Right kidney (tissue), 1 donor: ENCODE measurements around the gene MAPK10.
"Not testable (repeated sequence)": the region's sequence is repeated elsewhere in the genome, so short reads cannot be mapped to it uniquely, and the experiment has no call there.

ENCODE experiments used
- DNase-seq: peaks from one replicate; pipeline ENCODE4 v3.0.0-alpha.2; 2016

MAPK10 gene

DNA sequence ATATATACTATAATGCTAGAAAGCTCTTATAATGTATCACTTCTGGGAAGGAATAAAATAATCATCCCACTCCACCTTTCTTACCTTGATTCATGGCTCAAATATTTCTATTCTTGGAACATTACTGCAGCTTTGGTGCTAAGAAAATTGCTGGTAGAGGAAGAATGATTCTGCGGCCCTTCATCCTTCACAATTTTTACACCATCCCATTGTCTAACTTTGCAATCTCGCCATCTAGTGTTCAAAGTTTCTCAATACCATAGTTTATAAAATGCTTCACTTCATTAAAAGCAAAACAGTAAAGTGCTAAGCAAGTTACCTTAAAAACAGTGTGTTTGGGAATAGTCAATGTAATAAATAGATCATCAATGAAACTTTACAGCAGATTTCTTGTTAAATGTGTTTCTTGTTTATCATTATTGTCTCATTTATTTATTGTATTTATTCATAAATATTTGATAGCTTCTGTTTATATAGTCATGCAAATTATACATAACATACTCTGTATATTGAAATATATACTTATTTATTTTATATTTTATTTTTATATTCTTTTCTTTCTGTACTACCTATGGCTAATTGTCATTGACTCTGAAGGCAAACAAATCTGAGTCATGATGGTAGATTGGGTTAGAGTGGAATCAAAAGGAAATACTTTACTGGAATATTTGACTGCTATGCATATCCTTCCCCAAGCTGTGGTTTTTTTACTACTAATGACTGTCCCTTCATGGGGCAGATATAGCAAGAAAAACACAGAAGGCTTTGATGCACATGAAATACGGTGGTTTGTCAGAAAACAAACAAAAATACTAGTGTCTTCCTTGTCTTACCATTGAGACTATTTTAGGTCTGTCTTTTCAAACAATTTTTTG is 390.7 kb downstream of the MAPK10 start:
- DNase-seq: no peak

DNA sequence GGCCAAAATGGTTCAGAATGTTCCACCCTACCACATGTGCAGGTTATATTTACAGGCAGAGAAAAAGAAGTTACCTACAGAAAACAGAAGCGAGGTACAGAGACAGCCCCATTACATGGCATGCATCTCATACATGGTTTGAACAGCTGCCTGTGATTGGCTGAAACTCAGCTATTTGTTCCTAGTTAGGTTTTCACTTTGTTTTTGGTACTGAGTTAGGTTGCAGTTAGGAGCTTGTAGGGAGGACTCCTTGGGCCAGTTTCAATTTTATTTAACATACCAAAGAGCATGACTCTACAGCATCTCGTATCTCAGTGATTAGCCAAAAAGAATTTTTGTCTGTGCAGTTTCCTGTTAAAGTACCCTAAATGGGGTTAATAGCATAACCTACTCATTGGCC is 392.0 kb downstream of the MAPK10 start:
- no peak for DNase-seq

DNA sequence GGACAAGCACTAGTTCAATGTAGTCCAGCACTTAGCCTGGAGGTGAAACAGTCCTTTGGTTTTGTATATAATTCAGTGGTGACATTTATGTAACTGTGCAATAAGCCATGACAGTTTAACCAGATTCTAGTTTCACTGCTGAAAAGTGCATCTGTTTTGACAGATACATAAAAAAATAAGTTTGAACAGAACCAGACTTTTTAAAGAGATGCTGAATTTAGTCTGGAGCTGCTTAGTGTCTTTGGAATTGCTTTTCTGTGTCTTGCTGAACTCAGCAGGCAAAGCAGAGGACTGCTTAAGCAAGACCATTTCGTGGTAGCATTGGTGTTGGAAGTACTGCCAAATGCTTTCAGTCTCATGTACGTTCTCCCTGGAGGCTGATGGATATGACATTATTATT is 393.5 kb downstream of the MAPK10 start:
- no peak for DNase-seq

DNA sequence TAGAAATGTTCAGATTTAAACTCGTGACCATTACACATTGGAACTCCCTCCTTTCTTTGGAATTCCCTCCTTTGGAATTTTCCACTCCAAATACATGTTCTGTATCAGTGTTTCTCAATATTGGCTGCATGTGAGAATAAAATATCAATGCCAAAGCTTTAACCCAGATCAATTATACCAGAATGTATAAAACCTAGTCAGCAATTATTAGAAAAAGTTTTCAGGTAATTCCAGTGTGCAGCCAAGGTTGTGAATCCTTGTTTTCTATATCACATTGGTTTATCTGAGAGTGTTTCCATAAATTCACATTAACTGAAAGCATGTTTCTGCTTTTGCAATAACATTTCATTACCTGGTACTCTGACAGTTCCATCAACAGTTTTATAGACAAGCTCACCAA is 394.3 kb downstream of the MAPK10 start:
- no peak for DNase-seq

DNA sequence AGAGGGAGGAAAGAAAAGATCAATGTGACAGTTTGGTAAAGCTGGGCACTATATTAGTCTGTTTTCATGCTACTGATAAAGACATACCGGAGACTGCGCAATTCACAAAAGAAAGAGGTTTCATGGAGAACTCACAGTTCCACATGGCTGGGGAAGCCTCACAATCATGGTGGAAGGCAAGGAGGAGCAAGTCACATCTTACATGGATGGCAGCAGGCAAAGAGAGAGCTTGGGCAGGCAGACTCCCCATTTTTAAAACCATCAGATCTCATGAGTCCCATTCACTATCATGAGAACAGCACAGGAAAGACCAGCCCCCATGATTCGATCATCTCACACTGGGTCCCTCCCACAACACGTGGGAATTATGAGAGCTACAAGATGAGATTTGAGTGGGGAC is 394.8 kb downstream of the MAPK10 start:
- DNase-seq: not testable (repeated sequence)

DNA sequence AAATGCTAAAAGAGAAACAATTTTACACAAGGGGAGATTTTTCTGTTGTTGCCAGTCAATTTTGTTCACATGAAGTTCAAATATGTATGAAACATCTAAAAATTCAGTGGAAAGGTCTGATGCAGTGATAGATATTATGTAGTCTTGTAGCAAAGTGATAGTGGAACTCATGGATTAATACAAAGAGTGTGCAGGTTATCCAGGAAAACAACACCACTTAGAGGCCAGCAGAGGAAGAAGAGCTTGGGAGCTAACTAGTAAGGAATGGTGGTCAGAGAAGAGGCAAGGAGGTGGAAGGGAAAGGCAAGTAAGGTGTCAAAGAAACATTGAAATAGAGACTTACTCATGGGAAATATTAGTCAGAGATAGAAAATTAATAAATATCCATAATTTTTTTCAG is 395.6 kb downstream of the MAPK10 start:
- DNase-seq: no peak

DNA sequence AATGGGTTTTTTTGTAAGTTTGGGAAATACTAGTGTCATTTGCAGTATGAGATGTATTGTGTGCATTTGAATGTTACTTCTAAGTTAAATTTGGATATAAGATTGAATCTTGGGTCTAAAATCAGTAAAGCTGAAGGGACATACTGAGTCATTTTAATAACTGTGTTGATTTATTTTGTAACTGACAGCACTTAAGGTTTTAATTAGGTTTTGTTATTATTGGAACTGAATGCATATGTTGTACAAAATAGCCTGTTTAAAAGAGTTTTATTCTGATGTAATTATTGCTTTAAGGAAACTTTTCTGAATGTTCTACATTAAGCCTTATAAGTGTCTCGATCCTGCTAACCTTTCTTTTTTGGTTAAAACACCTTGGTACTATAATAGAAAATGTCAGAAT is 396.6 kb downstream of the MAPK10 start:
- no peak for DNase-seq

DNA sequence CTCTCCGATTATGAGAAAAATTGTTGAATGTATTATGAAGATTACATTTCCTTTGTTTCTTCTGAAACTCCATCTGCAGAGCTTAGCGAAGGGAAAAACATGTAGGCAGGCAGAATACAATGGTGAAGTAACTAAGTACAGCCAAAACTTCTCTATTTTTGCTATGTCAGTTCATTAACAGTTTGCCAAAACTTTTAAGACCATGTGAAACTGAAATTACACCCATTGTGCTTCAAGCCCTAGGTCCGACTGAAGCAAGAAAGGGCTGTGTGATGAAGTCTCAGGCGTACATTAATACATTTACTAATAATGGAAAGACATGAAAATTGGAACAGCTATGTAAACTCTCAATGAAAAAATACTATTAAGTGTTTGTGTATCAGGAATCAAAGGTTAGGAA is 398.0 kb downstream of the MAPK10 start:
- DNase-seq: no peak

DNA sequence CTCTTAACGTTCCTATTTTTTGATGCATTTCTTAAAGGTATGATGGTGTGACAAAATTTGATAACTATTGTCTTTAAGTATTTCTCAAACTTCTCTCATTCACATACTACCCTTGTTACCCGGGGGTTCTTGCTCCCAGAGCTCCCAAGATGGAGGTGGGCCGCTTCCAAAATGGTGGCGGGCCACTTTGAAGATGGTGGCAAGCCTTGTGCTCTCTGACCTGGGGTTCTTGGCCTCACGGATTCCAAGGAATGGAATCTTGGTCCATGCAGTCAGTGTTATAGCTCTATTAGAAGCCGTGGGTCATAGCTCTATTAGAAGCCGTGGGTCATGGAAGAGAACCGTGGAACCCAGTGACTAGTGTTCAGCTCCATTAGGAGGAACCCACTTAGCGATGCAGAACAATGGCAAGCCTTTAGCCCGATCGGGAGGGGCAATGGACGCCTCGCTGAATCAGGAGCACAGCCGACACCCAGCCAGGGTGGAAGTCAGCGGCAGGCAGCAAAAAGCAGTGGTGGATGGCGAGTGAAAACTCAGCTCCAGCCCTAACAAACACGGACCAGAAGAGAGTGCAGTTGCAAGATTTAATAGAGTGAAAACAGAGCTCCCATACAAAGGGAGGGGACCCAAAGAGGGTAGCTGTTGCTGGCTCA is 403.4 kb downstream of the MAPK10 start:
- no peak for DNase-seq

DNA sequence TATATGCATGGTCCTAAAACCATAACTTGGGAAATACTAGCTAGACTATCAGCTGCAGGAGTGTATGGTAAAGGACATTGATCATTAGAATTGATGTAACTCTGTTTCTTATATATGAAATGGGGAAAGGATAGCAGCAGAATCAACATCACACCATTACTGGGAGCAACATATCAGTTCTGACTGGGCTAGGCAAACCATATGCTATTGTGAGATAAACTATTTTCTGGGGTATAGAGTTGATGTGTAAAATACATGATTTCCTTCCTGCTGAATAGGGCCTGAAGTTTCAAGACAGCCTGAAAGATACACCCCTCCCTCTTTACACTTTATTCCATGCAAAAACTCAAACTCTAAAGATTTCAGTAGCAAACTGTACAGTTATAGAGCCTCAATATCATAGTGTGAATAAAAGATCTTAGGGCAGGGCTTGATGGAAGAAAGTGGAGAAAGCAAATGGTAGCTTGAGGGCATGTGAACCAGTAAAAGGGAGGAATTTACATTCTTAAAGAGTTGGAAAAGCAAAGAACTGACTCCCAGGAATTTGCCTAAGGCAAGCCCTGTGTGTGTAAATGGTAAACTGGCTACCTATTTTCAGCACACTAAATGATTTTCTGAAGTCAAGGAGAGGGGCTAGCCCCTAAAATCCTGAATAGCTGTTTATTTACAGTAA is 404.1 kb downstream of the MAPK10 start:
- no peak for DNase-seq

DNA sequence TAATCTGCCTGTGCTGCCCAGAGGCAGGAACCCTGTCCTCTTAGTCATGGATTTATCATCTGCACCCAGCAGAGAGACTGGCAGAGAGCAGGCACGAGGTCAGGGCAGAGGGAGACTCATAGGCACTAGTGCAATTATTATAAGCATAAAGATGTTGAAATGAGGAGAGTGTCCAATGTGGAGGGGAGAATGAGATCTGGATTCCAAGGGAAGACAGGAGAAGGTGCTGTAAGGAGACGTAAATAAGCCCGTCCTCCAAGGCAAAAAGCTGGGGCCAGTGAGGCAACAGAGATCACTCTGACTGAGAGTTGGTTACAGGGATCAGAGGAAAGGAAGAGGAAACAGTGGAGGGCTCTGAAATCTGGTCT is 406.2 kb downstream of the MAPK10 start:
- DNase-seq: no peak

DNA sequence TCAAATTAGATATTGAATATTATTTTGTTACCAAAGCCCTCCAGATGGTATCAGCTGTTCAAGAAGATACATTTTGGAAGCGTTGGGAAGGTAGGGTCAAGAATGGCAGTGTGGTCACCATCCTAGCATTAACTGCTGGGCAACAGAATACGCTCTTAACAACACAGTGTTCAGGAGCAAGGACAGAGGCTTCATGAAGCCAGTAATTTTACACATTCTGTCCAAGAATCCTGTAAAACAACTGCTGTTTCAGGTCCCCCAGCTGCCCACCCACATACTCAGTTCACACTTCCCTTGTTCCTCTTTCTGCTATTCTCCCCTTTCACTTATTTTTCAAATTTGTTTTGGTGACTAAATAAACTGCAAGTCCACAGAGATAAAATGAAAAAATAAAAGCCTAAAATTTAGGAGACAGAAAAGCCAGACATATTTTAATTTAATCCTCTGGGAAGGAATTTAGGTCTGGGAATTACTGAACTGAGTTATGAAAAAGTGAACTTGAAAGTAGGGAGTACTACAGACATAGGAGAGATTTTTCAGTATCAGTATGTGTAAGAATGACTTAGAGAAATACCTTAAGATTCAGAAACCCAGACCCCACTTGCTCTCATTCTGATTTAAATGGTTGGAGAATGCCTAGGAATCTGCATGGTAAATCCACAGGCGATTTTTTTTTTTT is 406.7 kb downstream of the MAPK10 start:
- no peak for DNase-seq

DNA sequence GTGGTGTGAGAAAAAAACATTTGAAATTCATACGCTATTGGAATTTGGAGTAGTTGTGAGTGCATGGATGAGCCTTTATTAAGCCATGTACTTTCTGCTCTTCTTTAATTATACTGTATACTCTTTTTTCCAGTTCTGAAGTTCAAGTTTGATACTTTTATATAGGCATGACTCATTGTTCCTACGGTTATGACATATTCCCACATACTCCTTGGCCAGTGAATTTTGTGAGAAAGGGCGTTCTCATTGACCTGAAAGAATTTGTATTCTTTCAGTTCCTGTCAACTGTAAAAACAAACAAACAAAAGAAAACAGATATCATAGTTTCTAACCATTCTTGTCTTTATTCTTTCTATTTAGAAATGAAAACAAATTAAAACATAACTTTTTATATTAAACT is 407.3 kb downstream of the MAPK10 start:
- DNase-seq: no peak

DNA sequence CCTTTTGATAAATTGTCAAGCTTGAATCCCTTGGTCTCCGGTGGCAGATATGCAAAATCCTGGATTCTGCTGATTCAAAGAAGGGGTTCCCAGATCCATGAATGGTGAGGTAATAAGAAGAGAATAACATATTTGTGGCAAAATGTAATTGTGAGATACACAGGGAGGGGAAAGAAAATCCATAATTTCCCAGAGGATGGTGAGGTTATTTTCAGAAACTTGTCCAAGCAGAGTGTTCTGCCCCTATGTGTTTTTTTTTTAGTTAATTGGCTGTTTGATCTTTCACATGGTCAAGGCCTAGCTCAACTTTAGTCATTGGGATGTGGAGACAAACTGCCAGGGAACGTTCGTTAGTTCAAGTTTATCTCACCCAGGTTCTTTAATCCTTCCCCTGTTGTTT is 408.8 kb downstream of the MAPK10 start:
- no peak for DNase-seq

DNA sequence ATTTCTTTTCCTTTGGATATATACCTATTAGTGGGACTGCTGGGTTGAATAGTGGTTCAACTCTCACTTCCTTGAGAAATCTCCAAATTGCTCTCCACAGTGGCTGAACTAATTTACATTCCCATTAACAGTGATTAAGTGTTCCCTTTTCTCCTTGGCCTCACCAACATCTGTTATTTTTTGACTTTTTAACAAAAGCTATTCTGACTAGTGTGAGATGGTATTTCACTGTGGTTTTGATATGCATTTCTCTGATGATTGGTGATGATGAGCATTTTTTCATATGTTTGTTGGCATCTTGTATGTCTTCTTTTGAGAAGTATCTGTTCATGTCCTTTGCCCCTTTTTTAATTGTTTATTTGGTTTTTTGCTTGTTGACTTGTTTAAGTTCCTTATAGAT is 413.0 kb downstream of the MAPK10 start:
- DNase-seq: no peak

DNA sequence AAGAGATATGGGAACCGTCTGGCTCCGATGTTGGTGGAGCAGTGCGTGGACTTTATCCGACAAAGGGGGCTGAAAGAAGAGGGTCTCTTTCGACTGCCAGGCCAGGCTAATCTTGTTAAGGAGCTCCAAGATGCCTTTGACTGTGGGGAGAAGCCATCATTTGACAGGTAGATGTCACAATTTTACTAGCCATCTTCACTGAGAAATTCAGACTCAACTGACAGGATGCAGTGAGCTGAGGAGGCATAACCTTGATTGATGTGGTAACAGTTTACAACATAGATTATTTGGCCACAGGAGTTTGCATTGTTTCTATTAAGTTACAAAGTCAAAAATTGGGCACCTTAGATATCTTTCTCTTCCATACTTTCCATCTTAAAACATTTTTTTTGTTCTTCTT is 417.7 kb downstream of the MAPK10 start:
- DNase-seq: no peak

DNA sequence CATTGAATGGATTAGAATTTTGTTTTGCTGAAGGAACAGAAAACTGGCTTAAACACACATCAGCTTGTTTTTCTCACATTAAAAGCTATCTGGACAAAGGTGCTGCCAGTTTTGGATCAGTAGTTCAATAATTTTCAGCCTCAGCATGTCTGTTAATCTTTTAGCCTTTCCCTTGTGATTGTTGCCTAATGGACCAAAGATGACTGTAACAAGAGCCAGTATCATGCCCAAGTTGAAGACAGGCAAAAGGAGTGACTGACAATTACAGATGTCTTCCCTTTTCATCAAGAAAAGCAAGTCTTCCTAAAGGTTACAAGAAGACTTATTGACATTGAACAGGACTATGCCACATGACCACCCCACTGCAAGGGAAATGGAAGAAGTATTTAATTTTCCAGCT is 419.7 kb downstream of the MAPK10 start:
- peak; percentile 22 for DNase-seq
